ENCODE results near the gene BTG3.

The BTG3 gene

GRCh38 chr21:17611414-17612022 is 1.2 kb downstream of the BTG3 start:
- peaks cover 13% of the 10 kb centered on the region for H3K36me3 ChIP-seq (replicated peaks; ENCODE audit: insufficient read depth, low read length)
- H3K4me3 ChIP-seq (ENCODE audit: low read length): peak overlapping the region; percentile 89
- peaks cover 61% of the 10 kb centered on the region for H3K79me2 ChIP-seq (ENCODE audit: low read length)
- DNase-seq: peak; percentile 81
- H4K20me1 ChIP-seq (ENCODE audit: insufficient read depth, low read length): peaks cover 19% of the 10 kb centered on the region
- no peak for TF ChIP-seq CTCF (IDR thresholded peaks at IDR 0.05; ENCODE audit: low read length)
- TF ChIP-seq EZH2 (optimal IDR thresholded peaks at IDR 0.05; ENCODE audit: low read depth, low read length): no peak
- no peak for TF ChIP-seq EZH2phosphoT487 (IDR thresholded peaks at IDR 0.05; ENCODE audit: low read length)
- H3K9me3 ChIP-seq (replicated peaks; ENCODE audit: insufficient read depth, low read length): no peaks in the 10 kb centered on the region
- peak overlapping the region; percentile 68 for H2AFZ ChIP-seq (ENCODE audit: low read length)
- H3K27me3 ChIP-seq (replicated peaks; ENCODE audit: insufficient read depth, low read length): no peaks in the 10 kb centered on the region
- H3K9me2 ChIP-seq (replicated peaks; ENCODE audit: insufficient read depth, low read length): no peaks in the 10 kb centered on the region
- peaks cover 6% of the 10 kb centered on the region for H3K4me1 ChIP-seq (ENCODE audit: low read length)
- H3F3A ChIP-seq (ENCODE audit: insufficient read depth, low read length): peaks cover 15% of the 10 kb centered on the region
- H3K9ac ChIP-seq (ENCODE audit: low read length): peak overlapping the region; percentile 90
- H3K4me2 ChIP-seq (ENCODE audit: low read depth, low read length): peak overlapping the region; percentile 87
- H3K27ac ChIP-seq (ENCODE audit: low read length): peak overlapping the region; percentile 66

- Histone ChIP-seq H3K27me3 (replicated peaks; ENCODE audit: insufficient read depth, low read length) (no peaks in the 10 kb centered on the region), H3K9me2 (replicated peaks; ENCODE audit: insufficient read depth, low read length) (no peaks in the 10 kb centered on the region), H3K27ac (ENCODE audit: low read length) (peak overlapping the region; percentile 66; the same call in 1 of the 2 replicates), H3K9ac (ENCODE audit: low read length) (peak overlapping the region; percentile 90), H3F3A (ENCODE audit: insufficient read depth, low read length) (peaks cover 15% of the 10 kb centered on the region), H3K4me3 (ENCODE audit: low read length) (peak overlapping the region; percentile 89), H3K4me1 (ENCODE audit: low read length) (peaks cover 6% of the 10 kb centered on the region), H4K20me1 (ENCODE audit: insufficient read depth, low read length) (peaks cover 19% of the 10 kb centered on the region), H3K9me3 (replicated peaks; ENCODE audit: insufficient read depth, low read length) (no peaks in the 10 kb centered on the region), H3K36me3 (replicated peaks; ENCODE audit: insufficient read depth, low read length) (peaks cover 13% of the 10 kb centered on the region), H3K79me2 (ENCODE audit: low read length) (peaks cover 67% of the 10 kb centered on the region), H3K4me2 (ENCODE audit: low read depth, low read length) (peak overlapping the region; percentile 87), H2AFZ (ENCODE audit: low read length) (peak overlapping the region; percentile 68)
- TF ChIP-seq EZH2phosphoT487 (IDR thresholded peaks at IDR 0.05; ENCODE audit: low read length) (no peak), CTCF (IDR thresholded peaks at IDR 0.05; ENCODE audit: low read length) (no peak), EZH2 (optimal IDR thresholded peaks at IDR 0.05; ENCODE audit: low read depth, low read length) (no peak)
- no peak for DNase-seq
These were observed 1.8 kb downstream of the BTG3 start for GRCh38 chr21:17610911-17611310.

- Histone ChIP-seq H4K20me1 (ENCODE audit: insufficient read depth, low read length) (peaks cover 28% of the 10 kb centered on the region), H3K9me2 (replicated peaks; ENCODE audit: insufficient read depth, low read length) (no peaks in the 10 kb centered on the region), H3F3A (ENCODE audit: insufficient read depth, low read length) (peaks cover 15% of the 10 kb centered on the region), H3K4me3 (ENCODE audit: low read length) (no peak overlapping the region), H3K27ac (ENCODE audit: low read length) (no peak overlapping the region), H3K4me1 (ENCODE audit: low read length) (peaks cover 6% of the 10 kb centered on the region), H3K79me2 (ENCODE audit: low read length) (peaks cover 79% of the 10 kb centered on the region), H3K36me3 (replicated peaks; ENCODE audit: insufficient read depth, low read length) (peaks cover 15% of the 10 kb centered on the region), H3K4me2 (ENCODE audit: low read depth, low read length) (peak overlapping the region; percentile 87; the same call in 1 of the 2 replicates), H3K9me3 (replicated peaks; ENCODE audit: insufficient read depth, low read length) (no peaks in the 10 kb centered on the region), H3K9ac (ENCODE audit: low read length) (no peak overlapping the region), H3K27me3 (replicated peaks; ENCODE audit: insufficient read depth, low read length) (no peaks in the 10 kb centered on the region), H2AFZ (ENCODE audit: low read length) (no peak overlapping the region)
- TF ChIP-seq EZH2phosphoT487 (IDR thresholded peaks at IDR 0.05; ENCODE audit: low read length) (no peak), CTCF (IDR thresholded peaks at IDR 0.05; ENCODE audit: low read length) (no peak), EZH2 (optimal IDR thresholded peaks at IDR 0.05; ENCODE audit: low read depth, low read length) (no peak)
- DNase-seq: no peak
These were observed 3.0 kb downstream of the BTG3 start for GRCh38 chr21:17609681-17610080.
